MM.1S (cell line): ENCODE results near the gene SCIN.

ENCODE experiments used
- EZH2 ChIP-seq: fragments of 300-600 bp; sonication (generic); optimal IDR thresholded peaks from 2 replicates; pipeline ENCODE3; 2017; ENCODE audit warnings: low read depth, mild to moderate bottlenecking, antibody characterized with exemption, low read length, mixed read lengths
- TF ChIP-seq, protein P1 (sequence below): fragments of 300-600 bp; sonication (generic); IDR thresholded peaks from 2 replicates; pipeline ENCODE4 v1.5.1; 2016; ENCODE audit warnings: antibody characterized with exemption, low read length, mixed read lengths

GRCh38 chr7:12635830-12636229 is 65.3 kb downstream of the SCIN start:
- TF ChIP-seq, protein P1, sequence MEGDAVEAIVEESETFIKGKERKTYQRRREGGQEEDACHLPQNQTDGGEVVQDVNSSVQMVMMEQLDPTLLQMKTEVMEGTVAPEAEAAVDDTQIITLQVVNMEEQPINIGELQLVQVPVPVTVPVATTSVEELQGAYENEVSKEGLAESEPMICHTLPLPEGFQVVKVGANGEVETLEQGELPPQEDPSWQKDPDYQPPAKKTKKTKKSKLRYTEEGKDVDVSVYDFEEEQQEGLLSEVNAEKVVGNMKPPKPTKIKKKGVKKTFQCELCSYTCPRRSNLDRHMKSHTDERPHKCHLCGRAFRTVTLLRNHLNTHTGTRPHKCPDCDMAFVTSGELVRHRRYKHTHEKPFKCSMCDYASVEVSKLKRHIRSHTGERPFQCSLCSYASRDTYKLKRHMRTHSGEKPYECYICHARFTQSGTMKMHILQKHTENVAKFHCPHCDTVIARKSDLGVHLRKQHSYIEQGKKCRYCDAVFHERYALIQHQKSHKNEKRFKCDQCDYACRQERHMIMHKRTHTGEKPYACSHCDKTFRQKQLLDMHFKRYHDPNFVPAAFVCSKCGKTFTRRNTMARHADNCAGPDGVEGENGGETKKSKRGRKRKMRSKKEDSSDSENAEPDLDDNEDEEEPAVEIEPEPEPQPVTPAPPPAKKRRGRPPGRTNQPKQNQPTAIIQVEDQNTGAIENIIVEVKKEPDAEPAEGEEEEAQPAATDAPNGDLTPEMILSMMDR = no peak
- TF ChIP-seq EZH2 = no peak
